Testis (tissue), 2 donors: ENCODE results near the gene PDPK1.
"Not testable (repeated sequence)": the region's sequence is repeated elsewhere in the genome, so short reads cannot be mapped to it uniquely, and the experiment has no call there.

Experiments used
- CTCF ChIP-seq, 3 experiments: fragments of 450-650 bp in 2 of 3; fragments of 200-600 bp in 1 of 3; sonication (generic) in 1 of 3; IDR thresholded peaks; one replicate each; pipeline ENCODE4 v1.5.1; 2016 to 2019; ENCODE audit warnings: antibody characterized with exemption in 3 of 3, mild to moderate bottlenecking in 2 of 3, moderate library complexity in 1 of 3
- POLR2A ChIP-seq: fragments of 450-650 bp; IDR thresholded peaks from one replicate; pipeline ENCODE4 v1.6.1; 2017; ENCODE audit warnings: antibody characterized with exemption, mild to moderate bottlenecking, moderate library complexity

- not testable (repeated sequence) for TF ChIP-seq POLR2A; CTCF (IDR thresholded peaks at IDR 0.05)
Observed at GRCh38 chr16:2618964-2619363, 81.1 kb downstream of the PDPK1 start.
